Measurements from ENCODE around the gene MGA.

Gene MGA

GRCh38 chr15:41666353-41666920 lies 6.2 kb downstream of the MGA start:
- no peak for DNase-seq (ENCODE audit: low read depth in 1 of 2, low spot score in 1 of 2)
- H3K27me3 ChIP-seq (ENCODE audit: insufficient read depth, poor library complexity, severe bottlenecking): no peaks in the 10 kb centered on the region
- no peak overlapping the region for H3K4me3 ChIP-seq (replicated peaks; ENCODE audit: insufficient read depth, low read length)
- no peak for TF ChIP-seq GABPA (IDR thresholded peaks at IDR 0.05; ENCODE audit: low read depth)
- TF ChIP-seq CTCF (IDR thresholded peaks at IDR 0.05; ENCODE audit: insufficient read depth, low read length): no peak
- no peak for TF ChIP-seq POLR2AphosphoS5 (IDR thresholded peaks at IDR 0.05; ENCODE audit: low read depth)
- TF ChIP-seq, protein P1, sequence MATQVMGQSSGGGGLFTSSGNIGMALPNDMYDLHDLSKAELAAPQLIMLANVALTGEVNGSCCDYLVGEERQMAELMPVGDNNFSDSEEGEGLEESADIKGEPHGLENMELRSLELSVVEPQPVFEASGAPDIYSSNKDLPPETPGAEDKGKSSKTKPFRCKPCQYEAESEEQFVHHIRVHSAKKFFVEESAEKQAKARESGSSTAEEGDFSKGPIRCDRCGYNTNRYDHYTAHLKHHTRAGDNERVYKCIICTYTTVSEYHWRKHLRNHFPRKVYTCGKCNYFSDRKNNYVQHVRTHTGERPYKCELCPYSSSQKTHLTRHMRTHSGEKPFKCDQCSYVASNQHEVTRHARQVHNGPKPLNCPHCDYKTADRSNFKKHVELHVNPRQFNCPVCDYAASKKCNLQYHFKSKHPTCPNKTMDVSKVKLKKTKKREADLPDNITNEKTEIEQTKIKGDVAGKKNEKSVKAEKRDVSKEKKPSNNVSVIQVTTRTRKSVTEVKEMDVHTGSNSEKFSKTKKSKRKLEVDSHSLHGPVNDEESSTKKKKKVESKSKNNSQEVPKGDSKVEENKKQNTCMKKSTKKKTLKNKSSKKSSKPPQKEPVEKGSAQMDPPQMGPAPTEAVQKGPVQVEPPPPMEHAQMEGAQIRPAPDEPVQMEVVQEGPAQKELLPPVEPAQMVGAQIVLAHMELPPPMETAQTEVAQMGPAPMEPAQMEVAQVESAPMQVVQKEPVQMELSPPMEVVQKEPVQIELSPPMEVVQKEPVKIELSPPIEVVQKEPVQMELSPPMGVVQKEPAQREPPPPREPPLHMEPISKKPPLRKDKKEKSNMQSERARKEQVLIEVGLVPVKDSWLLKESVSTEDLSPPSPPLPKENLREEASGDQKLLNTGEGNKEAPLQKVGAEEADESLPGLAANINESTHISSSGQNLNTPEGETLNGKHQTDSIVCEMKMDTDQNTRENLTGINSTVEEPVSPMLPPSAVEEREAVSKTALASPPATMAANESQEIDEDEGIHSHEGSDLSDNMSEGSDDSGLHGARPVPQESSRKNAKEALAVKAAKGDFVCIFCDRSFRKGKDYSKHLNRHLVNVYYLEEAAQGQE (IDR thresholded peaks at IDR 0.05; ENCODE audit: insufficient replicate concordance, low read depth): no peak
- TF ChIP-seq SPI1 (IDR thresholded peaks at IDR 0.05; ENCODE audit: borderline replicate concordance, low read depth): no peak
- H3K27ac ChIP-seq (replicated peaks): no peak overlapping the region

DNA sequence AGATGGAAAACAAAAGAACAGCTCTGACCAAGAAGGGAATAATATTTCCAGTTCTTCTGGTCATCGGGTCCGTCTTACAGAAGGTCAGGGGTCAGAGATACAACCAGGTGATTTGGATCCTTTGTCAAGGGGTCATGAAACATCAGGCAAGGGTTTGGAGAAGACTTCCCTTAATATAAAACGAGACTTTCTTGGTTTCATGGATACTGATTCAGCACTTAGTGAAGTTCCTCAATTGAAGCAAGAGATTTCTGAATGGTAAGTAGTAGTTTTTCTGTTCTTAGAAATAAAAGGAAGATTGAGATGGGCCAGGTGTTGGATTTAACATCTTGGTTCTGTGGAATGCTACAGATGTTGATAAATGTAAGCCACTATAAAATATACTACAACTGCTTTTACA lies 9.5 kb downstream of the MGA start:
- no peak overlapping the region for H3K27ac ChIP-seq (replicated peaks)

More for the DNA sequence above, 9.5 kb downstream of the MGA start:
- no peak overlapping the region for H3K4me3 ChIP-seq (replicated peaks; ENCODE audit: insufficient read depth, low read length)
- DNase-seq (ENCODE audit: low read depth in 1 of 2, low spot score in 1 of 2): no peak
- TF ChIP-seq, protein P1 (IDR thresholded peaks at IDR 0.05; ENCODE audit: insufficient replicate concordance, low read depth): no peak
- TF ChIP-seq CTCF (IDR thresholded peaks at IDR 0.05; ENCODE audit: insufficient read depth, low read length) (no peak), GABPA (IDR thresholded peaks at IDR 0.05; ENCODE audit: low read depth) (no peak), POLR2AphosphoS5 (IDR thresholded peaks at IDR 0.05; ENCODE audit: low read depth) (no peak), SPI1 (IDR thresholded peaks at IDR 0.05; ENCODE audit: borderline replicate concordance, low read depth) (peak; percentile 44; the same call in 1 of the 2 replicates)
- H3K27me3 ChIP-seq (ENCODE audit: insufficient read depth, poor library complexity, severe bottlenecking): no peaks in the 10 kb centered on the region

All from HL-60 (cell line).